B cell (primary cell): ENCODE data around the gene C2orf78.

Source experiments
- CTCF ChIP-seq: fragments of 200-600 bp; IDR thresholded peaks from one replicate; pipeline ENCODE4 v1.8.0; 2022; ENCODE audit warnings: antibody characterized with exemption, mild to moderate bottlenecking
- EZH2 ChIP-seq: IDR thresholded peaks from 2 replicates; pipeline ENCODE4 v1.6.1; 2012; ENCODE audit warnings: borderline replicate concordance, low read depth, mild to moderate bottlenecking, moderate library complexity, low read length; ENCODE audit not compliant: insufficient read depth, poor library complexity, severe bottlenecking

DNA sequence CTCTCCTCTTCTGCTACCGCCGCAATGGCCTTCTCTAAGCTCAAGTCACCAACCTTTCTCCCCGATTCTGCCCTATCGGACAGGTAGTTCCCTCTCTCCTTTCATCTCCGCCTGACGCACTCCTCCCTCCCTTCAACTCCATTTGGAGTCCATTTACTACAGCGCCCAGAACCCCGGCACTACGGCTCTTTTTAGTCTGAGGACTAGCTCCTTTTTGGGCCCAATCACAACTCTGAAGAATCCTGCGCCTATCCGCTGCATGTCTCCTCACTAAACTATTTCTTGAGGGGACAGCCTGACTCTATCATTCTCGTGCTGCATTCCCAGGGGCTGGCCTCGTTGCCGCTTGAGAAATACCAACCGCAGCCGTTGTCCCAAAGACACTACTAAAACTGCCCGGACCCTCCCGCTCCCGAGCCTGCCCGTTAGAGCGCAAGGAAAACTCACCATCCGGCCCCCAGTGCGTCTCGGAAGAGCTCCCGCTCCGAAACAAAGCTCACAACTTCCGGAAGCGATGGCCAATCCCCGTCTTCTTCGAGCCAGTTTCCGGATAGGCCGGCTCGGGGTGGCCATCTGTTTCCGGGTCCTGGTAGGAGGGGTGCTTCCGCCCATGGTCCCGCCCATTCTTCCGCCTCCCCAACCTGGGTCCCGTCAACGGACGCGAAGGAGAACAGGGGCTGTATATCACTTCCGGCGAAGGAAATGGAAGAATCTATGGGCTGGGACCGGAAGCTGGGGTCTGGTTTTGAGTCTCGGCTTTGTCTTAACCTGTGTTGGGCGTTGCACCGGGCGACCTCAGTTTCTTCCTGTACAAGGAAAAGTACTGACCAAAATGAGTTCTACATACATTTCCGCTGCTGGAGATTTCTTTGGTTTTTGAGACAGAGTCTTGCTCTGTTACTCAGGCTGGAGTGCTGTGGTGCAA is 46.9 kb upstream of the C2orf78 start, which contains the start of gene TPRKB:
- no peak for TF ChIP-seq CTCF
- no peak for TF ChIP-seq EZH2
